Measurements from ENCODE around the gene JMJD8.

JMJD8 gene

GRCh38 chr16:722835-723633 is 38.9 kb upstream of the JMJD8 start:
- no peak for DNase-seq

- DNase-seq, result no peak
Measured at GRCh38 chr16:721765-722540, 37.8 kb upstream of the JMJD8 start.

- peak in 49 of 56 donors; percentile 28 to 88 (median 70) for DNase-seq
Measured at GRCh38 chr16:720990-721764, 37.0 kb upstream of the JMJD8 start, which contains the start of gene ANTKMT. Gene ANTKMT (plus strand): TSS chr16:721146. CDS start chr16:721275, 129 bp downstream.

- DNase-seq, result peak in 45 of 56 donors; percentile 40 to 82 (median 67)
Measured at GRCh38 chr16:720447-720989, 36.4 kb upstream of the JMJD8 start.

- DNase-seq, result peak in 6 of 56 donors; percentile 16 to 66 (median 56)
Measured at GRCh38 chr16:719815-720446, 35.8 kb upstream of the JMJD8 start.

- no peak for DNase-seq
Measured at GRCh38 chr16:718922-719321, 34.8 kb upstream of the JMJD8 start.

- no peak for DNase-seq
Measured at GRCh38 chr16:718389-718788, 34.3 kb upstream of the JMJD8 start.

GRCh38 chr16:717450-718245 is 33.5 kb upstream of the JMJD8 start:
- DNase-seq, result peak in 11 of 56 donors; percentile 21 to 75 (median 28)

GRCh38 chr16:716768-717325 is 32.7 kb upstream of the JMJD8 start:
- DNase-seq, result no peak

GRCh38 chr16:716200-716568 is 32.0 kb upstream of the JMJD8 start:
- DNase-seq, result peak; percentile 20 to 95 (median 84)

- DNase-seq, result peak in 5 of 56 donors; percentile 40 to 57 (median 52)
Measured at GRCh38 chr16:715477-716199, 31.5 kb upstream of the JMJD8 start.

- peak; percentile 26 to 94 (median 80) for DNase-seq
Measured at GRCh38 chr16:714558-715476, 30.7 kb upstream of the JMJD8 start, which contains the start of gene METRN. Gene METRN (plus strand): TSS chr16:715118. CDS start chr16:715290, 172 bp downstream.

GRCh38 chr16:714079-714478 is 29.9 kb upstream of the JMJD8 start:
- DNase-seq, result no peak

- DNase-seq, result peak in 1 of 56 donors; percentile 20
Measured at GRCh38 chr16:712740-713250, 28.7 kb upstream of the JMJD8 start.

GRCh38 chr16:711548-712320 is 27.6 kb upstream of the JMJD8 start:
- DNase-seq, result peak in 47 of 56 donors; percentile 16 to 86 (median 54)

- no peak for DNase-seq
Measured at GRCh38 chr16:711084-711483, 26.9 kb upstream of the JMJD8 start.

Data from amygdala (tissue), 56 donors.